GM23338 (cell line): ENCODE results near the gene C1orf141. TPM values are rescaled to one million over a fixed set of nuclear protein-coding genes. Genes with fewer than 3 reads are reported as not detected.

Experiments
- ATAC-seq: fragments of 200-7000 bp; cut with Tn5 transposase; 3 replicates; pipeline ENCODE4 v1.9.1; 2020
- DNase-seq: peaks from one replicate; pipeline ENCODE4 v3.0.0-alpha.2; 2015; ENCODE audit warnings: low spot score
- H2AFZ ChIP-seq: fragments of 200-600 bp; sonication (generic); 2 replicates; pipeline ENCODE4 v1.8.0; 2016; ENCODE audit warnings: antibody characterized with exemption, mild to moderate bottlenecking, moderate library complexity
- H3F3A ChIP-seq: fragments of 200-600 bp; sonication (generic); replicated peaks from 2 replicates; pipeline ENCODE4 v1.8.0; 2017; ENCODE audit warnings: antibody characterized with exemption, mixed run types, low read depth
- H3K27ac ChIP-seq: fragments of 200-600 bp; sonication (generic); 2 replicates; pipeline ENCODE4 v1.6.1; 2016; ENCODE audit warnings: low read depth
- H3K27me3 ChIP-seq: fragments of 200-600 bp; sonication (generic); 2 replicates; pipeline ENCODE4 v1.8.0; 2016; ENCODE audit warnings: mild to moderate bottlenecking, mixed run types, moderate library complexity; ENCODE audit not compliant: insufficient read depth
- H3K36me3 ChIP-seq: fragments of 200-600 bp; sonication (generic); 2 replicates; pipeline ENCODE4 v1.8.0; 2016; ENCODE audit warnings: mild to moderate bottlenecking; ENCODE audit not compliant: insufficient read depth
- H3K4me1 ChIP-seq: fragments of 200-600 bp; sonication (generic); 2 replicates; pipeline ENCODE4 v1.8.0; 2016; ENCODE audit warnings: mild to moderate bottlenecking, moderate library complexity; ENCODE audit not compliant: insufficient read depth
- H3K4me2 ChIP-seq: fragments of 200-600 bp; sonication (generic); 2 replicates; pipeline ENCODE4 v1.7.1; 2017; ENCODE audit warnings: mixed run types
- H3K4me3 ChIP-seq: fragments of 200-600 bp; sonication (generic); 2 replicates; pipeline ENCODE4 v1.6.1; 2016; ENCODE audit warnings: mixed run types
- H3K79me2 ChIP-seq: fragments of 200-600 bp; sonication (generic); replicated peaks from 2 replicates; pipeline ENCODE4 v1.8.0; 2017; ENCODE audit warnings: mild to moderate bottlenecking; ENCODE audit not compliant: insufficient read depth
- H3K9me2 ChIP-seq: fragments of 200-600 bp; sonication (generic); 2 replicates; pipeline ENCODE4 v1.8.0; 2017; ENCODE audit not compliant: insufficient read depth
- H4K20me1 ChIP-seq: fragments of 200-600 bp; sonication (generic); replicated peaks from 2 replicates; pipeline ENCODE4 v1.8.0; 2017; ENCODE audit warnings: mild to moderate bottlenecking; ENCODE audit not compliant: insufficient read depth
- H3K27ac Mint-ChIP-seq: 2 replicates; pipeline ENCODE4 v1.8.0; 2020; ENCODE audit warnings: inconsistent platforms, mild to moderate bottlenecking, moderate library complexity, mixed read lengths
- H3K27me3 Mint-ChIP-seq: 3 replicates; pipeline ENCODE4 v1.8.0; 2022; ENCODE audit warnings: low read depth, mild to moderate bottlenecking, moderate library complexity, mixed read lengths, inconsistent platforms; ENCODE audit not compliant: insufficient read depth, poor library complexity
- H3K36me3 Mint-ChIP-seq: 3 replicates; pipeline ENCODE4 v1.8.0; 2021; ENCODE audit warnings: low read depth, mild to moderate bottlenecking, inconsistent platforms, moderate library complexity, mixed read lengths
- H3K4me1 Mint-ChIP-seq: 3 replicates; pipeline ENCODE4 v1.8.0; 2020; ENCODE audit warnings: mild to moderate bottlenecking, inconsistent platforms, mixed read lengths
- H3K4me3 Mint-ChIP-seq: 3 replicates; pipeline ENCODE4 v1.8.0; 2021; ENCODE audit warnings: moderate library complexity, mild to moderate bottlenecking, inconsistent platforms, mixed read lengths
- H3K9me3 Mint-ChIP-seq: 3 replicates; pipeline ENCODE4 v1.8.0; 2020; ENCODE audit warnings: moderate library complexity, mild to moderate bottlenecking, inconsistent platforms, mixed read lengths
- CREB1 ChIP-seq: fragments of 250-450 bp; sonication (Bioruptor Pico); IDR thresholded peaks from 2 replicates; pipeline ENCODE4 v1.5.0; 2020; ENCODE audit warnings: low read depth, mild to moderate bottlenecking, moderate library complexity
- CTCF ChIP-seq, 2 experiments: fragments of 200-600 bp in 1 of 2; sonication (generic) in 1 of 2; conservative IDR thresholded peaks; 2 replicates each; pipeline versions ENCODE4 v1.5.1 to v1.6.1; 2016 to 2017; ENCODE audit warnings: antibody characterized with exemption in 2 of 2, low read depth in 2 of 2, mild to moderate bottlenecking in 2 of 2, moderate library complexity in 1 of 2
- ETS1 ChIP-seq: IDR thresholded peaks from 2 replicates; pipeline ENCODE4 v1.6.1; 2016; ENCODE audit warnings: antibody characterized with exemption
- EZH2phosphoT487 ChIP-seq: fragments of 200-600 bp; sonication (generic); IDR thresholded peaks from one replicate; pipeline ENCODE4 v1.8.1; 2018; ENCODE audit warnings: antibody characterized with exemption; ENCODE audit not compliant: unreplicated experiment
- JUNB ChIP-seq: IDR thresholded peaks from one replicate; pipeline ENCODE4 v1.6.1; 2016; ENCODE audit warnings: antibody characterized with exemption; ENCODE audit not compliant: unreplicated experiment
- NANOG ChIP-seq: IDR thresholded peaks from 2 replicates; pipeline ENCODE4 v1.6.1; 2016; ENCODE audit warnings: antibody characterized with exemption, borderline replicate concordance
- POLR2AphosphoS5 ChIP-seq: IDR thresholded peaks from 2 replicates; pipeline ENCODE4 v1.6.1; 2016; ENCODE audit warnings: antibody characterized with exemption, low read depth
- REST ChIP-seq: IDR thresholded peaks from one replicate; pipeline ENCODE4 v1.6.1; 2018; ENCODE audit warnings: antibody characterized with exemption; ENCODE audit not compliant: unreplicated experiment
- STAT1 ChIP-seq: IDR thresholded peaks from one replicate; pipeline ENCODE4 v1.6.1; 2016; ENCODE audit warnings: antibody characterized with exemption; ENCODE audit not compliant: unreplicated experiment
- ZNF114 ChIP-seq: fragments of 250-450 bp; sonication (Bioruptor Pico); IDR thresholded peaks from 2 replicates; pipeline ENCODE4 v1.5.0; 2020; ENCODE audit warnings: mild to moderate bottlenecking, moderate library complexity
- ZNF331 ChIP-seq: fragments of 250-450 bp; sonication (Bioruptor Pico); IDR thresholded peaks from 2 replicates; pipeline ENCODE4 v1.5.0; 2020; ENCODE audit warnings: low read depth, mild to moderate bottlenecking, moderate library complexity
- ZNF462 ChIP-seq: fragments of 250-450 bp; sonication (Bioruptor Pico); IDR thresholded peaks from 2 replicates; pipeline ENCODE4 v1.5.0; 2020; ENCODE audit warnings: mild to moderate bottlenecking, moderate library complexity
- polyA plus RNA-seq: library from polyadenylated mRNA; unstranded; fragments of >200 nt; fragmentation: Nextera tagmentation; extraction: Ambion mirVana; gene quantifications from 2 replicates; pipeline ENCODE4 v1.2.1, GENCODE V29; 2016
- total RNA-seq: library from RNA; depleted of rRNA; stranded (reverse); fragments of >200 nt; shearing (Covaris generic); gene quantifications from 2 replicates; pipeline ENCODE4 v1.2.3, GENCODE V29; 2014

C1orf141 gene
- total and polyA plus RNA-seq, 2 experiments from 2014 or later: not detected

- no peak for TF ChIP-seq ETS1
- no peak for TF ChIP-seq ZNF331 (CRISPR knock-in tag)
Observed at GRCh38 chr1:67137307-67137753, 2.6 kb upstream of the C1orf141 start (continued).

- Mint-ChIP-seq H3K36me3 (no peaks in the 10 kb centered on the region), H3K9me3 (no peaks in the 10 kb centered on the region), H3K4me3 (no peak overlapping the region), H3K27ac (no peak overlapping the region), H3K27me3 (peaks cover 2% of the 10 kb centered on the region), H3K4me1 (peaks cover 13% of the 10 kb centered on the region)
- Histone ChIP-seq H3K36me3 (no peaks in the 10 kb centered on the region), H3K4me3 (peak overlapping the region; percentile 59; the same call in 1 of the 2 replicates), H3K27ac (no peak overlapping the region), H3K4me1 (peaks cover 8% of the 10 kb centered on the region), H3K79me2 (no peaks in the 10 kb centered on the region), H4K20me1 (no peaks in the 10 kb centered on the region), H3K9me2 (no peaks in the 10 kb centered on the region), H3F3A (no peaks in the 10 kb centered on the region), H3K4me2 (peak overlapping the region; percentile 74), H2AFZ (no peak overlapping the region), H3K27me3 (no peaks in the 10 kb centered on the region)
- ATAC-seq (no peak), DNase-seq (no peak)
- TF ChIP-seq STAT1 (no peak), NANOG (no peak), ZNF462 (CRISPR knock-in tag) (no peak), ZNF331 (CRISPR knock-in tag) (no peak), ZNF114 (CRISPR knock-in tag) (no peak), CREB1 (CRISPR knock-in tag) (no peak), REST (no peak), POLR2AphosphoS5 (no peak), JUNB (no peak), ETS1 (no peak), EZH2phosphoT487 (no peak), CTCF (conservative IDR thresholded peaks at IDR 0.05; ENCODE audit: low read depth in 2 of 2) (no peak)
Observed at GRCh38 chr1:67135354-67135753, 584 bp upstream of the C1orf141 start.
